Esophagus muscularis mucosa (tissue), 4 donors: ENCODE results near the gene ARL13B. TPM values are rescaled to one million over a fixed set of nuclear protein-coding genes. Genes with fewer than 3 reads are reported as not detected.
"Not testable (repeated sequence)": the region's sequence is repeated elsewhere in the genome, so short reads cannot be mapped to it uniquely, and the experiment has no call there.

Source experiments
- DNase-seq: peaks from one replicate; pipeline ENCODE4 v3.0.0-alpha.2; 2017; ENCODE audit errors: extremely low spot score
- H3K27ac ChIP-seq, 4 donors: fragments of 200-600 bp; sonication (generic); replicated peaks in 1 of 4; 1 replicate in 3 of 4; 2 replicates in 1 of 4; pipeline ENCODE4 v1.5.1; 2016 to 2019; ENCODE audit warnings: mild to moderate bottlenecking in 1 of 4
- H3K27me3 ChIP-seq, 4 donors: fragments of 200-600 bp; sonication (generic); one replicate each; pipeline versions ENCODE4 v1.5.1 to v1.6.0; 2016 to 2019
- H3K36me3 ChIP-seq, 4 donors: fragments of 200-600 bp; sonication (generic); one replicate each; pipeline ENCODE4 v1.5.1; 2016 to 2019
- H3K4me1 ChIP-seq, 4 donors: fragments of 200-600 bp; sonication (generic); one replicate each; pipeline ENCODE4 v1.5.1; 2016 to 2019
- H3K4me3 ChIP-seq, 4 donors: fragments of 200-600 bp; sonication (generic); 1 replicate in 2 of 4; 2 replicates in 2 of 4; pipeline ENCODE4 v1.5.1; 2016 to 2019; ENCODE audit warnings: mild to moderate bottlenecking in 4 of 4, moderate library complexity in 1 of 4
- H3K9me3 ChIP-seq, 4 donors: fragments of 200-600 bp; sonication (generic); 1 replicate in 3 of 4; 2 replicates in 1 of 4; pipeline ENCODE4 v1.5.1; 2016 to 2019
- EP300 ChIP-seq: sonication (generic); formaldehyde crosslinking; IDR thresholded peaks from one replicate; pipeline ENCODE4 v1.6.1; 2017; ENCODE audit warnings: antibody characterized with exemption
- POLR2A ChIP-seq: fragments of 450-650 bp; IDR thresholded peaks from one replicate; pipeline ENCODE4 v1.6.1; 2017; ENCODE audit warnings: antibody characterized with exemption, moderate library complexity, mild to moderate bottlenecking, low read depth
- POLR2AphosphoS5 ChIP-seq, 2 donors: sonication (generic); formaldehyde crosslinking; IDR thresholded peaks; one replicate each; pipeline ENCODE4 v1.6.1; 2017; ENCODE audit warnings: antibody characterized with exemption in 2 of 2
- WGBS: methylation state at CpG from one replicate; pipeline ENCODE4 v1.1.5; 2018; 5-methylcytosine and 5-hydroxymethylcytosine counted together
- intact Hi-C: fragments of 100-400 bp; cut with DNase I; formaldehyde crosslinking; loops from one replicate; pipeline ENCODE4 v1.15.1; 2023
- total RNA-seq, 4 donors: library from RNA; depleted of rRNA; stranded (reverse); fragments of >200 nt; gene quantifications; one replicate each; pipeline versions ENCODE4 v1.1.0 to v1.2.1, GENCODE V29; 2016
- TF ChIP-seq, protein P1 (sequence below), 3 experiments: fragments of 200-600 bp in 2 of 3; fragments of 450-650 bp in 1 of 3; sonication (generic) in 2 of 3; IDR thresholded peaks; one replicate each; pipeline ENCODE4 v1.5.1; 2017 to 2019; ENCODE audit warnings: antibody characterized with exemption in 3 of 3, mild to moderate bottlenecking in 2 of 3, moderate library complexity in 1 of 3

The ARL13B gene
- total RNA-seq = 10 to 100 TPM; 11.8 to 17.0 (median 14.6) TPM

DNA sequence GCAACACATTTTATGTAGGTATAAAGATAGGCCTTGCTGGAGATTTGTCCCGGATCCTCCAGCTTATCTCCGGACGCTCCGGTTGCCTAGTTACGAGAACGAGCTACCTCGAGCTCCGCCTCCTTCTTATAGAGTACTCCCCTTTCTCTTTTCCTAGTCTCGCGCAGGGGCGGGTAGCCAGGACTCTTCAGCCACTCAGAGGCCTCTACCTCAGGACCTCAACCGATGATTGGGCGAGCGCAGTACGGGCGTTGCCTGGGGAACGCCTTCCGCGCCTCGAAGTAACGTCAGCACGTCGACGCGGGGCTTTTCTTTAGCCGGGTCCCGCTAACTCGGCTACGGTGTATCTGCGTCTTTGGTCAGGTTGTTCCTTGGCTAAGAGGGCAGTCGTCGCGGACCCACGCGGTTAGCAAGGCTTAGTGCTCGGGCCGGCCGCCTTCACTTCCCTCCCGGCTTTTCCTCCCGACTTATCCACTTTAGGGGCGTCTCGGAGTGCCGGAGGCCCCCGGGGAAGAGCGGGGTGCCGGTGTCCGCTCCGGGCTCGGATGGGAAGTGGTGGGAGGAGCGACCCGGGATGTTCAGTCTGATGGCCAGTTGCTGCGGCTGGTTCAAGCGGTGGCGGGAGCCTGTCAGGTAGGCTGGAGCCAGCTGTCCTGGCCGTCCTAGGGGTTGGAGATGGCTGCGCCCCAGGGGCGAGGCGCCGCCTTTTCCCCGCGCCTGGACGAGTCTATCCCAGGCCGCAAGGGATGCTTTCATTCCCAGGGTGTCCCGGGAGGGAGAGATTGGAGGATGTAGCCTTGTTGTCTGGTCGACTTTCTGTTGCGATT lies at the start of gene ARL13B:
Gene ARL13B, plus strand, starts transcription at position 306 of the 827 bp plus-strand sequence. Its CDS starts 269 bp downstream, at position 575.
- peak; percentile 99 for DNase-seq
- intact Hi-C loops = loop anchor here (10.0 kb wide), 1 partner anchor 85 kb away; the partner anchor contains the start of genes DHFR2 and NSUN3
- under 1% methylated on average over 48 of the region's 66 CpGs for WGBS
- Histone ChIP-seq H3K27ac (peak within 1 kb of the TSS; percentile 89 to 98 (median 93)), H3K4me1 (peaks cover 11 to 21% (median 19%) of the 10 kb centered on the region in 4 donors), H3K9me3 (no peaks in the 10 kb centered on the region), H3K36me3 (no peaks in the 10 kb centered on the region), H3K27me3 (no peaks in the 10 kb centered on the region), H3K4me3 (peak within 1 kb of the TSS; percentile 67 to 91 (median 81))
- TF ChIP-seq POLR2AphosphoS5 (IDR thresholded peaks at IDR 0.05) = peak; percentile 98
- TF ChIP-seq, protein P1, sequence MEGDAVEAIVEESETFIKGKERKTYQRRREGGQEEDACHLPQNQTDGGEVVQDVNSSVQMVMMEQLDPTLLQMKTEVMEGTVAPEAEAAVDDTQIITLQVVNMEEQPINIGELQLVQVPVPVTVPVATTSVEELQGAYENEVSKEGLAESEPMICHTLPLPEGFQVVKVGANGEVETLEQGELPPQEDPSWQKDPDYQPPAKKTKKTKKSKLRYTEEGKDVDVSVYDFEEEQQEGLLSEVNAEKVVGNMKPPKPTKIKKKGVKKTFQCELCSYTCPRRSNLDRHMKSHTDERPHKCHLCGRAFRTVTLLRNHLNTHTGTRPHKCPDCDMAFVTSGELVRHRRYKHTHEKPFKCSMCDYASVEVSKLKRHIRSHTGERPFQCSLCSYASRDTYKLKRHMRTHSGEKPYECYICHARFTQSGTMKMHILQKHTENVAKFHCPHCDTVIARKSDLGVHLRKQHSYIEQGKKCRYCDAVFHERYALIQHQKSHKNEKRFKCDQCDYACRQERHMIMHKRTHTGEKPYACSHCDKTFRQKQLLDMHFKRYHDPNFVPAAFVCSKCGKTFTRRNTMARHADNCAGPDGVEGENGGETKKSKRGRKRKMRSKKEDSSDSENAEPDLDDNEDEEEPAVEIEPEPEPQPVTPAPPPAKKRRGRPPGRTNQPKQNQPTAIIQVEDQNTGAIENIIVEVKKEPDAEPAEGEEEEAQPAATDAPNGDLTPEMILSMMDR (IDR thresholded peaks at IDR 0.05) = no peak
- no peak for TF ChIP-seq EP300
- TF ChIP-seq POLR2A = peak; percentile 66

DNA sequence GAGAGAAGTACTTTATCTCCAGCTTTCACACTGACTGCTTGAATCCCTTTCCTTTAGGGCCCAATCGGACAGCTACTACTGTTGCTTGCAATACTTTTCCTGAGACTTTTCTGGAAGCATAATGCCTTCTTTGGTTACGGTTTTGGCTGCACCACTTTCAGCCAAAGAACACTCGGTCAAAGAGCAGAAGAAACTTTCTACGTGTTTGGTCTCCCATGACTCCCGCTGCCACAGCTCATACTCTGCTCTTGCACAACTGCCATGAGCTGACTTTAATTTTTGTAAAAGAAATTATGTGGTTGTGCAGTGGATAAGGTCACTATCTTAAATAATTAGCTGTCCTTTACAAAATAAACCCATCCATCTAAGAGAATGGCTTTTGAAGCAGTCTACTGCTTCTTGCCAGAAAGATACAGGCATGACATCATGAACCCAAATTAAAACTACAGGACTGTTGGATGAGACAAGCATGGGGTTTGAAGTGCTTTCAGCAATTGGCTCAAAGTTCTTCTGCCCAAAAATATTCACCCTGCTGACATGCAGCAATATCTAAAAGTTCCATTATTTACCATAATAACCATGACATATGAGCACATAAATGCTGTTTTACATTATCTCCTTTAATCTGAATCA lies 48.2 kb upstream of the ARL13B start:
- 96% methylated on average over 5 of the region's 5 CpGs for WGBS

GRCh38 chr3:93934366-93935046 lies 45.4 kb upstream of the ARL13B start:
- Histone ChIP-seq H3K9me3 (no peaks in the 10 kb centered on the region), H3K27me3 (no peaks in the 10 kb centered on the region), H3K4me3 (no peak overlapping the region), H3K4me1 (no peaks in the 10 kb centered on the region), H3K27ac (no peak overlapping the region), H3K36me3 (no peaks in the 10 kb centered on the region)
- WGBS = 74% methylated on average over 5 of the region's 5 CpGs
- no peak for DNase-seq
- TF ChIP-seq, protein P1 (IDR thresholded peaks at IDR 0.05) = no peak
- TF ChIP-seq EP300 (no peak), POLR2AphosphoS5 (IDR thresholded peaks at IDR 0.05) (no peak), POLR2A (no peak)
- intact Hi-C loops = no loop called here

More for the DNA sequence above, 48.2 kb upstream of the ARL13B start:
- no peaks in the 10 kb centered on the region for H3K9me3 ChIP-seq
- H3K27ac ChIP-seq = no peak overlapping the region
- TF ChIP-seq EP300 (no peak), POLR2A (no peak), POLR2AphosphoS5 (IDR thresholded peaks at IDR 0.05) (no peak)
- TF ChIP-seq, protein P1 (IDR thresholded peaks at IDR 0.05) = no peak
- peaks cover 0 to 6% (median 0%) of the 10 kb centered on the region in 4 donors for H3K36me3 ChIP-seq
- intact Hi-C loops = no loop called here
- H3K4me1 ChIP-seq = no peaks in the 10 kb centered on the region
- H3K4me3 ChIP-seq = no peak overlapping the region
- DNase-seq = no peak
- H3K27me3 ChIP-seq = no peaks in the 10 kb centered on the region

DNA sequence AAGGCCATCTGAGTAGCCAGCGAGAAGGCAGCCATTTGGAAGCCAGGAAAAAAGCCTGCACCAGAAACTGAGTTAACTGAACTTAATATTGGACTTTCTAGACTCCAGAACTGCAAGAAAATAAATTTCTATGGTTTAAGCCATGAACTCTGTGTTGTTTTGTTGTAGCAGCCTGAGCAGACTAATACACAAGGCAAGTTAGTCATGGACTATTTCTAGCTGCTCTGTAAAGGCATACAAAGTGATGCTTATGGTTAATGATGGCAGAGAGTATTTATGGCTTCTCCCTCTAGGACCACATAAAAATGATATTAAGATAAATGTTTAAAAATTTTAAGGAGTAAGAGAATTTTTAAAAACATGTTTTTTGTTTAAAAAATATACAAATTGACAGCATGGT lies 43.4 kb upstream of the ARL13B start:
- Histone ChIP-seq H3K4me3 (no peak overlapping the region), H3K4me1 (no peaks in the 10 kb centered on the region), H3K9me3 (no peaks in the 10 kb centered on the region), H3K36me3 (no peaks in the 10 kb centered on the region), H3K27ac (no peak overlapping the region), H3K27me3 (no peaks in the 10 kb centered on the region)
- TF ChIP-seq POLR2AphosphoS5 (IDR thresholded peaks at IDR 0.05) (no peak), POLR2A (no peak), EP300 (no peak)
- TF ChIP-seq, protein P1 (IDR thresholded peaks at IDR 0.05) = no peak
- intact Hi-C loops = no loop called here
- 92% methylated on average over 1 of the region's 1 CpG for WGBS
- DNase-seq = no peak

DNA sequence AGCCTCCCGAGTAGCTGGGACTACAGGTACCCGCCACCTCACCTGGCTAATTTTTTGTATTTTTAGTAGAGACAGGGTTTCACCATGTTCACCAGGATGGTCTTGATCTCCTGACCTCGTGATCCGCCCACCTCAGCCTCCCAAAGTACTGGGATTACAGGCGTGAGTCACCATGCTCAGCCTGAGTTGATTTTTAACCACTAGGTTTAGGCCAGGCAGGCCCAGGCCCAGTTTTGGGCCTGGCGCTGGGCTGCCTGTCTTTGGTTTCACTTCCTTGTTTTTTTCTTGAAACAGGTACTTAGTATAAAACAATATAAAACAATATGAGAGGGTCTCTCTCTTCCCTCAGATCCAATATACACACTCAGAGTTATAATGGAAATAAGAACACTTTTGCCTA lies 42.5 kb upstream of the ARL13B start:
- H3K27me3 ChIP-seq, DNase-seq, H3K4me3 ChIP-seq, H3K9me3 ChIP-seq, intact Hi-C loops, H3K4me1 ChIP-seq, H3K36me3 ChIP-seq, H3K27ac ChIP-seq: not testable (repeated sequence)
- WGBS = 96% methylated on average over 6 of the region's 6 CpGs

DNA sequence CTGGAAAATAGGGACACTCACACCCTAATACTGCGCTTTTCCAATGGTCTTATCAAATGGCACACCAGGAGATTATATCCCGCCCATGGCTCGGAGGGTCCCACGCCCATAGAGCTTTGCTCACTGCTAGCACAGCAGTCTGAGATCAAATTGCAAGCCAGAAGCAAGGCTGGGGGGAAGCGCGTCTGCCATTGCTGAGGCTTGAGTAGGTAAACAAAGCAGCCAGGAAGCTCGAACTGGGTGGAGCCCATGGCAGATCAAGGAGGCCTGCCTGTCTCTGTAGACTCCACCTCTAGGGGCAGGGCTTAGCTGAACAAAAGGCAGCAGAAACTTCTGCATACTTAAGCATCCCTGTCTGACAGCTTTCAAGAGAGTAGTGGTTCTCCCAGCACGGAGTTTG lies 30.0 kb upstream of the ARL13B start:
- DNase-seq, H3K36me3 ChIP-seq, intact Hi-C loops, H3K9me3 ChIP-seq, H3K4me1 ChIP-seq, H3K27ac ChIP-seq, H3K27me3 ChIP-seq, H3K4me3 ChIP-seq: not testable (repeated sequence)
- 97% methylated on average over 6 of the region's 8 CpGs for WGBS
